T-cell (primary cell): ENCODE data around the gene ST3GAL3. TPM values are rescaled to one million over a fixed set of nuclear protein-coding genes. Genes with fewer than 3 reads are reported as not detected.

Experiments
- ATAC-seq, 4 experiments: fragments of 200-7000 bp in 3 of 4; fragments of 150-1000 bp in 1 of 4; cut with Tn5 transposase; replicated peaks in 1 of 4; 1 replicate in 3 of 4; 2 replicates in 1 of 4; pipeline ENCODE4 v1.10.0; 2021; ENCODE audit warnings: moderate library complexity in 3 of 4, mild to moderate bottlenecking in 2 of 4, moderate number of reproducible peaks in 1 of 4
- CTCF ChIA-PET, 2 donors: fragments of 300-600 bp; sonication (Branson Sonifier 250); formaldehyde crosslinking; loops; one replicate each; lab custom pipeline; 2022; ENCODE audit warnings: antibody characterized with exemption in 2 of 2; lab: Charles Lee
- POLR2A ChIA-PET, 2 donors: fragments of 300-600 bp; sonication (Branson Sonifier 250); formaldehyde crosslinking; loops; one replicate each; lab custom pipeline; 2022; ENCODE audit warnings: antibody characterized with exemption in 2 of 2; lab: Charles Lee
- DNase-seq, 35 experiments: peaks; one replicate each; pipeline versions ENCODE4 v3.0.0 to v3.0.0-alpha.2; 2013 to 2023
- H3K27ac ChIP-seq: one replicate; pipeline ENCODE4 v1.5.1; 2013; ENCODE audit warnings: low read length
- H3K27me3 ChIP-seq, 2 experiments: replicated peaks in 1 of 2; 1 replicate in 1 of 2; 2 replicates in 1 of 2; pipeline versions ENCODE4 v1.6.1 to v1.7.0; 2013; ENCODE audit warnings: low read length in 1 of 2, mixed read lengths in 1 of 2; ENCODE audit not compliant: control insufficient read depth in 2 of 2, insufficient read depth in 2 of 2; ENCODE audit errors: extremely low read depth in 1 of 2
- H3K36me3 ChIP-seq, 2 donors: 1 replicate in 1 of 2; 2 replicates in 1 of 2; pipeline versions ENCODE4 v1.6.1 to v1.7.0; 2013; ENCODE audit warnings: low read length in 1 of 2; ENCODE audit not compliant: control insufficient read depth in 2 of 2, insufficient read depth in 1 of 2; ENCODE audit errors: extremely low read depth in 1 of 2
- H3K4me1 ChIP-seq, 2 experiments: 1 replicate in 1 of 2; 2 replicates in 1 of 2; pipeline versions ENCODE4 v1.6.1 to v1.7.0; 2013; ENCODE audit warnings: low read length in 2 of 2, mixed read lengths in 1 of 2; ENCODE audit not compliant: insufficient read depth in 2 of 2, control insufficient read depth in 1 of 2; ENCODE audit errors: extremely low read depth in 1 of 2
- H3K4me3 ChIP-seq, 2 donors: 1 replicate in 1 of 2; 2 replicates in 1 of 2; pipeline versions ENCODE4 v1.5.1 to v1.7.0; 2013; ENCODE audit warnings: mild to moderate bottlenecking in 2 of 2, low read length in 1 of 2, moderate library complexity in 1 of 2; ENCODE audit not compliant: control insufficient read depth in 1 of 2; ENCODE audit errors: extremely low read depth in 1 of 2
- H3K9me3 ChIP-seq: 2 replicates; pipeline ENCODE4 v1.7.0; 2013
- H3K27ac Mint-ChIP-seq, 2 donors: one replicate each; pipeline ENCODE4 v1.8.0; 2020 to 2021; ENCODE audit warnings: mild to moderate bottlenecking in 2 of 2, mixed read lengths in 2 of 2
- H3K27me3 Mint-ChIP-seq, 2 donors: one replicate each; pipeline ENCODE4 v1.8.0; 2021 to 2022; ENCODE audit warnings: mixed read lengths in 2 of 2
- H3K36me3 Mint-ChIP-seq: one replicate; pipeline ENCODE4 v1.8.0; 2021; ENCODE audit warnings: mixed read lengths
- H3K4me1 Mint-ChIP-seq, 3 donors: one replicate each; pipeline ENCODE4 v1.8.0; 2020 to 2022; ENCODE audit warnings: mixed read lengths in 3 of 3, mild to moderate bottlenecking in 1 of 3
- H3K4me3 Mint-ChIP-seq, 3 donors: one replicate each; pipeline ENCODE4 v1.8.0; 2020 to 2022; ENCODE audit warnings: mild to moderate bottlenecking in 3 of 3, mixed read lengths in 3 of 3, moderate library complexity in 3 of 3
- H3K9me3 Mint-ChIP-seq, 3 donors: one replicate each; pipeline ENCODE4 v1.8.0; 2020 to 2022; ENCODE audit warnings: mixed read lengths in 3 of 3
- WGBS: methylation state at CpG from one replicate; pipeline ENCODE4 v1.1.5; 2013; ENCODE audit warnings: missing lambda C conversion rate; ENCODE audit not compliant: insufficient coverage; 5-methylcytosine and 5-hydroxymethylcytosine counted together
- total RNA-seq, 35 experiments: library from RNA in 6 of 35; stranded (reverse) in 6 of 35; fragments of 120-200 nt in 1 of 35; gene quantifications; one replicate each; pipeline versions ENCODE4 v1.2.1 to v1.2.4 and lab custom pipeline; 2013 to 2026

ST3GAL3 gene
- total RNA-seq, 5 donors from 2014 or later (not counting 1 experiment from before 2014, with no cell fraction given), result 21.9 to 29.8 (median 24.4) TPM

DNA sequence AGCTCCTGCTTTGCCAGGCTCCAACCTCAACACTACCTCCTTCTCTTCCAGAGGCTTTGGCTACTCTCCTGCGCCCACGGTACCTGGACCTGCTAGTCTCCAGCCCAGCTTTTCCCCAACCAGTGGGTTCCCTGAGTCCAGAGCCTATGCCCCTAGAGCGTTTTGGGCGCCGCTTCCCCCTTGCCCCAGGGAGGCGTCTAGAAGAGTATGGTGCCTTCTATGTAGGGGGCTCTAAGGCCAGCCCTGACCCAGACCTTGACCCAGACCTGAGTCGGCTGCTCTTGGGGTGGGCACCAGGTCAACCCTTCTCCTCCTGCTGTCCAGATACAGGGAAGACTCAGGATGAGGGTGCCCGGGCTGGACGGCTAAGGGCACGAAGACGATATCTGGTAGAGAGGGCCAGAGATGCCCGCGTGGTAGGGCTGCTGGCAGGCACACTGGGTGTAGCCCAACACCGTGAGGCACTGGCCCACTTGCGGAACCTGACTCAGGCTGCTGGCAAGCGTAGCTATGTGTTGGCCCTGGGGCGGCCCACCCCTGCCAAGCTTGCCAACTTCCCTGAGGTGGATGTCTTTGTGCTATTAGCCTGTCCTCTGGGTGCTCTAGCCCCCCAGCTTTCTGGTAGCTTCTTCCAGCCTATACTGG, 264.1 kb downstream of the ST3GAL3 start:
- Histone ChIP-seq H3K4me3 (no peak overlapping the region), H3K36me3 (peaks cover 0 to 21% of the 10 kb centered on the region in 2 donors), H3K27me3 (no peaks in the 10 kb centered on the region), H3K27ac (no peak overlapping the region), H3K9me3 (no peaks in the 10 kb centered on the region), H3K4me1 (peaks cover 16 to 50% of the 10 kb centered on the region in 2 experiments)
- CTCF ChIA-PET, result no interaction called here
- peaks cover 14% of the 10 kb centered on the region for H3K36me3 Mint-ChIP-seq
- DNase-seq, result no peak
- no peaks in the 10 kb centered on the region for H3K27me3 Mint-ChIP-seq
- POLR2A ChIA-PET, result no interaction called here
- peak overlapping the region; percentile 88 to 96 (median 91) for H3K4me3 Mint-ChIP-seq
- H3K9me3 Mint-ChIP-seq, result no peaks in the 10 kb centered on the region
- H3K27ac Mint-ChIP-seq, result no peak overlapping the region
- ATAC-seq, result no peak
- H3K4me1 Mint-ChIP-seq, result peaks cover 40 to 47% (median 47%) of the 10 kb centered on the region in 3 donors
- WGBS, result 98% methylated on average over 9 of the region's 17 CpGs

DNA sequence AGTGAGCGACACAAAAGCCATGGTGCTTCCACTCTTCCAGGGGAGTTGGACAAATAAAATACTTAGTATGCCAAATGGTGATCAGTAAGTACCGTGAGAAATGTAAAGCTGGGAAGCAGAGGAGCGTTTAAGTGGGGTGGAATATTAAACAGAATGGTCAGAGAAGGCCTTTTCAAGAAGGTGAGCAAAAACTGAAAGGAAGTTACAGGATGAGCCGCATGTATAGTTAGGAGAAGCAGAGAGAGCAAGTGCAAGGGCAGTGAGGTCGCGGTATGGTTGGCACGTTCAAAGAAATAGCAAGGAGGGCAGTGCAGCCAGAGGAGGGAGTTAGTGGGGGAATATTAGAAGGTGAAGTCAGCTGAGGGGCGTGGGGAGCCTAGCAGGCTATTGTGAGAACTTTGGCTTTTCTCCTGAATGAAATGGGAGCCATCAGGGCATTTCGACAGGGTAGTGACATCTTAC, 266.7 kb downstream of the ST3GAL3 start:
- DNase-seq (no peak), ATAC-seq (peak in 1 of 4 experiments; percentile 0)
- H3K9me3 Mint-ChIP-seq, result no peaks in the 10 kb centered on the region
- WGBS, result 44% methylated on average over 9 of the region's 9 CpGs
- H3K27ac Mint-ChIP-seq, result peak overlapping the region; percentile 94 to 97
- peaks cover 0 to 9% of the 10 kb centered on the region in 2 experiments for H3K27me3 ChIP-seq
- ChIA-PET POLR2A (no interaction called here), CTCF (no interaction called here)
- H3K27me3 Mint-ChIP-seq, result no peaks in the 10 kb centered on the region
- H3K4me3 ChIP-seq, result peak overlapping the region; percentile 91 to 99
- peaks cover 26% of the 10 kb centered on the region for H3K36me3 Mint-ChIP-seq
- H3K4me1 ChIP-seq, result peaks cover 18 to 65% of the 10 kb centered on the region in 2 experiments
- H3K9me3 ChIP-seq, result no peaks in the 10 kb centered on the region
- peaks cover 63 to 71% (median 64%) of the 10 kb centered on the region in 3 donors for H3K4me1 Mint-ChIP-seq
- H3K4me3 Mint-ChIP-seq, result peak overlapping the region; percentile 88 to 90 (median 88)
- H3K36me3 ChIP-seq, result peaks cover 3 to 41% of the 10 kb centered on the region in 2 donors
- H3K27ac ChIP-seq, result peak overlapping the region; percentile 80

DNA sequence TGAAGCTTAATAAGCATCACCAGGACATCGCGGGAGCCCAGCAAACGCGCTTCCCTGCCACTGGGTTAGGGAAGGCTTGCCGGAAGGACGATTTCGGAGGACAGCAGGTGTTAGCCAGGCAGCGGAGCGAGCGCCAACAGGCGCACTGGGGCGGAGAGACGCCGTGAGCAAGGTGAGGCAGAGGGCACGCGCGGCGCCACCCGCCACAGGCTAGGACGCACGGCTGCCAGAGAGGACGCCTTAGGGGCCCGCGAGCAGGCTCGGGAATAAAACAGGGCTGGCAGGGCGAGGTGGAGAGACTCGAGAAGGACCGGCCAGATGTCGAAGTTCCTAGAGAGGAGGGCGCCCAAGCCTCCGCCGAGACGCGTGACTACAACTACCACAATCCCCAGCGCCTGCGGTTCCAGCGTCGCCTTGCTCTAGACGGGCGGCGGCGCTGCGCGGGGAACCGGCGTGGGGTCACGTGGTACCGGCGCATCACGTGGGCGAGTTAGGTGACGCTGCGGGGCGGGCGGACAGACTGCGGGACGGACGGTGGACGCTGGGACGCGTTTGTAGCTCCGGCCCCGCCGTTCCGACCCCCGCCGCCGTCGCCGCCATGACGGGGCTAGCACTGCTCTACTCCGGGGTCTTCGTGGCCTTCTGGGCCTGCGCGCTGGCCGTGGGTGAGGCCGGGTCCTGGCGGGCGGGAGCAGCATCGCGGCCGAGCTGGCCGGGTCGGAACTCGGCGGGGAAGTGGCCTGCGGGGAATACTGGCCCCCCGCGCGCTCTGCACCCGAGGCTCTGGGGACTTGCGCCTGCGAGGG, 267.3 kb downstream of the ST3GAL3 start, which contains the start of gene ATP6V0B:
Gene ATP6V0B, plus strand, starts transcription at position 518 of the 806 bp plus-strand sequence. Its CDS starts 81 bp downstream, at position 599.
- Histone ChIP-seq H3K9me3 (no peaks in the 10 kb centered on the region), H3K4me3 (peak within 1 kb of the TSS; percentile 91 to 99), H3K36me3 (peaks cover 3 to 41% of the 10 kb centered on the region in 2 donors), H3K27ac (peak within 1 kb of the TSS; percentile 80), H3K4me1 (peaks cover 18 to 61% of the 10 kb centered on the region in 2 experiments), H3K27me3 (peaks cover 0 to 11% of the 10 kb centered on the region in 2 experiments)
- ChIA-PET CTCF (interaction anchor here in 1 of 2 donors (1.1 kb wide), 1 partner anchor 29 kb away, joined by 3 read pairs; no protein-coding TSS in a partner anchor), POLR2A (interaction anchor here in 1 of 2 donors (0.5 to 0.6 kb wide), 2 partner anchors 14 to 38 kb away, joined by 5 to 6 read pairs; no protein-coding TSS in a partner anchor)
- H3K27ac Mint-ChIP-seq, result peak within 1 kb of the TSS; percentile 94 to 97
- peaks cover 26% of the 10 kb centered on the region for H3K36me3 Mint-ChIP-seq
- under 1% methylated on average over 85 of the region's 93 CpGs for WGBS
- peak within 1 kb of the TSS; percentile 88 to 90 (median 88) for H3K4me3 Mint-ChIP-seq
- no peaks in the 10 kb centered on the region for H3K9me3 Mint-ChIP-seq
- H3K27me3 Mint-ChIP-seq, result no peaks in the 10 kb centered on the region
- ATAC-seq, result peak; percentile 78 to 82 (median 80)
- peaks cover 57 to 65% (median 58%) of the 10 kb centered on the region in 3 donors for H3K4me1 Mint-ChIP-seq
- DNase-seq, result peak; percentile 80 to 96 (median 91)

- Histone ChIP-seq H3K27me3 (peaks cover 0 to 18% of the 10 kb centered on the region in 2 experiments), H3K9me3 (no peaks in the 10 kb centered on the region), H3K36me3 (peaks cover 3 to 41% of the 10 kb centered on the region in 2 donors), H3K27ac (peak overlapping the region; percentile 80), H3K4me3 (peak overlapping the region; percentile 91 to 99), H3K4me1 (peaks cover 15 to 61% of the 10 kb centered on the region in 2 experiments)
- peaks cover 26% of the 10 kb centered on the region for H3K36me3 Mint-ChIP-seq
- peak overlapping the region; percentile 88 to 90 (median 88) for H3K4me3 Mint-ChIP-seq
- H3K27me3 Mint-ChIP-seq, result peaks cover 0 to under 1% of the 10 kb centered on the region in 2 donors
- ChIA-PET CTCF (interaction anchor here in 1 of 2 donors (0.6 to 1.1 kb wide), 2 partner anchors 30 to 72 kb away, joined by 3 to 4 read pairs; no protein-coding TSS in a partner anchor), POLR2A (interaction anchor here (0.5 to 0.6 kb wide), 3 partner anchors 13 to 698 kb away, joined by 4 to 6 read pairs (median 5); no protein-coding TSS in a partner anchor)
- H3K4me1 Mint-ChIP-seq, result peaks cover 50 to 62% (median 56%) of the 10 kb centered on the region in 3 donors
- no peaks in the 10 kb centered on the region for H3K9me3 Mint-ChIP-seq
- ATAC-seq (peak in 3 of 4 experiments; percentile 2 to 22 (median 11)), DNase-seq (peak in 28 of 35 experiments; percentile 17 to 71 (median 36))
- under 1% methylated on average over 27 of the region's 34 CpGs for WGBS
- H3K27ac Mint-ChIP-seq, result peak overlapping the region; percentile 68 to 75
These were observed 268.1 kb downstream of the ST3GAL3 start for GRCh38 chr1:43975249-43975961.

DNA sequence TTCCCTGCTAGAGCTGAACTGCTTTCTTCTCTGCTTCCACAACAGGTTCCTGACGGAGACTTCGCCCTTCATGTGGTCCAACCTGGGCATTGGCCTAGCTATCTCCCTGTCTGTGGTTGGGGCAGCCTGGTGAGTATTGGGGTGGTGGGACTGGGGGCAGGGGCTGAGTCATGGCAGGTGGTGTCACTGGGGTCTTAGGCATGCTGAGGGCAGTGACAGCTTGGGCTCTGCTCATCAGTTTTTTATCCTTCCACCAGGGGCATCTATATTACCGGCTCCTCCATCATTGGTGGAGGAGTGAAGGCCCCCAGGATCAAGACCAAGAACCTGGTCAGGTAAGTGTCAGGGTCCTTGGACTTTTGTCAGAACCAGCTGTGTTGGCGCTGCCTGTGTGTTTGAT, 268.7 kb downstream of the ST3GAL3 start:
- H3K36me3 ChIP-seq, result peaks cover 3 to 39% of the 10 kb centered on the region in 2 donors
- Mint-ChIP-seq H3K27ac (peak overlapping the region; percentile 68 to 75), H3K36me3 (peaks cover 26% of the 10 kb centered on the region), H3K4me1 (peaks cover 44 to 59% (median 53%) of the 10 kb centered on the region in 3 donors), H3K4me3 (peak overlapping the region; percentile 88 to 90 (median 88)), H3K9me3 (no peaks in the 10 kb centered on the region), H3K27me3 (peaks cover 0 to 5% of the 10 kb centered on the region in 2 donors)
- peaks cover 13 to 56% of the 10 kb centered on the region in 2 experiments for H3K4me1 ChIP-seq
- ATAC-seq, result no peak
- POLR2A ChIA-PET, result no interaction called here
- peak overlapping the region; percentile 91 to 99 for H3K4me3 ChIP-seq
- peaks cover 0 to 24% of the 10 kb centered on the region in 2 experiments for H3K27me3 ChIP-seq
- CTCF ChIA-PET, result interaction anchor here in 1 of 2 donors (0.6 kb wide), 1 partner anchor 71 kb away, joined by 4 read pairs; no protein-coding TSS in a partner anchor
- no peak overlapping the region for H3K27ac ChIP-seq
- 100% methylated on average over 1 of the region's 4 CpGs for WGBS
- H3K9me3 ChIP-seq, result no peaks in the 10 kb centered on the region
- no peak for DNase-seq
